ENCODE measurements around the gene PCGF3. TPM values are rescaled to one million over a fixed set of nuclear protein-coding genes. Genes with fewer than 3 reads are reported as not detected.

The PCGF3 gene
- total and polyA plus RNA-seq, 9 of the 15 experiments (the other 6 are each of a cell fraction or from before 2014, with no cell fraction given): 2.6 to 46.1 (median 20.3) TPM

DNA sequence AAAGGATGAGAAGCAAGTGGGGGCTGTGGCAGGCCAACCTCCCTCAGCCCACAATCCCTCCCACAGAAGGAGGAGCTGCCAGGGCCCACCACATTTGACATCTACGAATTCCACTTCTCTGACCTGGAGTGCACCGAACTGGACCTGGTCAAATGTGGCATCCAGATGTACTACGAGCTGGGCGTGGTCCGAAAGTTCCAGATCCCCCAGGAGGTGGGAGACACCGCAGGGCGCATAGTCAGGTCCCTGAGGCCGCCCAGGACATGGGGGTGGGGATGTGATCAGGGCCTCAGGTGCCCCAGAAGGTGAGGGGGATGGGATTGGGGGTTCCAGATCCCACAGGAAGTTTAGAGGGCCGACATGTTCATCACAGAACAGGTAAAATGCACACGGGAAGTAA is 45.2 kb upstream of the PCGF3 start:
- Histone ChIP-seq H3K36me3 (ENCODE audit: control insufficient read depth, insufficient read depth, low read length) (no peaks in the 10 kb centered on the region), H3K4me3 (no peak overlapping the region), H3K4me1 (replicated peaks in 1 of 2; ENCODE audit: control insufficient read depth in 2 of 2, insufficient read depth in 2 of 2, low read length in 2 of 2) (peaks cover 0 to 54% of the 10 kb centered on the region in 2 experiments; a peak in 2 of 5 replicates), H3K9me3 (replicated peaks; ENCODE audit: control insufficient read depth, insufficient read depth, low read depth, low read length) (peaks cover 3% of the 10 kb centered on the region; the same call in 1 of the 2 replicates), H2AFZ (ENCODE audit: low read depth, low read length) (no peak overlapping the region), H4K20me1 (replicated peaks; ENCODE audit: control insufficient read depth, insufficient read depth, low read length) (no peaks in the 10 kb centered on the region), H3K9ac (ENCODE audit: insufficient read depth in 1 of 2, low read depth in 2 of 2, low read length in 2 of 2) (no peak overlapping the region), H3K9me1 (ENCODE audit: control insufficient read depth, insufficient read depth, low read length) (no peaks in the 10 kb centered on the region), H3K27me3 (ENCODE audit: control insufficient read depth in 2 of 2, insufficient read depth in 2 of 2, low read length in 2 of 2) (peaks cover 15 to 44% of the 10 kb centered on the region in 2 experiments; a peak in 3 of 5 replicates), H3K4me2 (ENCODE audit: insufficient read depth, low read length) (no peak overlapping the region), H3K27ac (ENCODE audit: extremely low read depth, low read depth, low read length) (no peak overlapping the region), H3K79me2 (ENCODE audit: control insufficient read depth, insufficient read depth, low read length) (no peaks in the 10 kb centered on the region)
- ChIA-PET POLR2A (no interaction called here), CTCF (ENCODE audit: low intra/inter-chr PET ratio) (no interaction called here)
- TF ChIP-seq USF1 (CRISPR knock-in tag; IDR thresholded peaks at IDR 0.05): no peak
- no peak for TF ChIP-seq NELFE (IDR thresholded peaks at IDR 0.05; ENCODE audit: insufficient read depth, insufficient read length)
- no peak for TF ChIP-seq ZNF140 (CRISPR knock-in tag; IDR thresholded peaks at IDR 0.05)
- TF ChIP-seq ZNF609 (CRISPR knock-in tag; IDR thresholded peaks at IDR 0.05; ENCODE audit: borderline replicate concordance): no peak
- no peak for TF ChIP-seq MYC (IDR thresholded peaks at IDR 0.05; ENCODE audit: low read depth, low read length)
- TF ChIP-seq MYC (CRISPR knock-in tag; IDR thresholded peaks at IDR 0.05; ENCODE audit: borderline replicate concordance, low read depth): no peak
- no peak for TF ChIP-seq DNMT1 (IDR thresholded peaks at IDR 0.05)
- no peak for TF ChIP-seq ZNF583 (CRISPR knock-in tag; IDR thresholded peaks at IDR 0.05)
- TF ChIP-seq, protein P1, sequence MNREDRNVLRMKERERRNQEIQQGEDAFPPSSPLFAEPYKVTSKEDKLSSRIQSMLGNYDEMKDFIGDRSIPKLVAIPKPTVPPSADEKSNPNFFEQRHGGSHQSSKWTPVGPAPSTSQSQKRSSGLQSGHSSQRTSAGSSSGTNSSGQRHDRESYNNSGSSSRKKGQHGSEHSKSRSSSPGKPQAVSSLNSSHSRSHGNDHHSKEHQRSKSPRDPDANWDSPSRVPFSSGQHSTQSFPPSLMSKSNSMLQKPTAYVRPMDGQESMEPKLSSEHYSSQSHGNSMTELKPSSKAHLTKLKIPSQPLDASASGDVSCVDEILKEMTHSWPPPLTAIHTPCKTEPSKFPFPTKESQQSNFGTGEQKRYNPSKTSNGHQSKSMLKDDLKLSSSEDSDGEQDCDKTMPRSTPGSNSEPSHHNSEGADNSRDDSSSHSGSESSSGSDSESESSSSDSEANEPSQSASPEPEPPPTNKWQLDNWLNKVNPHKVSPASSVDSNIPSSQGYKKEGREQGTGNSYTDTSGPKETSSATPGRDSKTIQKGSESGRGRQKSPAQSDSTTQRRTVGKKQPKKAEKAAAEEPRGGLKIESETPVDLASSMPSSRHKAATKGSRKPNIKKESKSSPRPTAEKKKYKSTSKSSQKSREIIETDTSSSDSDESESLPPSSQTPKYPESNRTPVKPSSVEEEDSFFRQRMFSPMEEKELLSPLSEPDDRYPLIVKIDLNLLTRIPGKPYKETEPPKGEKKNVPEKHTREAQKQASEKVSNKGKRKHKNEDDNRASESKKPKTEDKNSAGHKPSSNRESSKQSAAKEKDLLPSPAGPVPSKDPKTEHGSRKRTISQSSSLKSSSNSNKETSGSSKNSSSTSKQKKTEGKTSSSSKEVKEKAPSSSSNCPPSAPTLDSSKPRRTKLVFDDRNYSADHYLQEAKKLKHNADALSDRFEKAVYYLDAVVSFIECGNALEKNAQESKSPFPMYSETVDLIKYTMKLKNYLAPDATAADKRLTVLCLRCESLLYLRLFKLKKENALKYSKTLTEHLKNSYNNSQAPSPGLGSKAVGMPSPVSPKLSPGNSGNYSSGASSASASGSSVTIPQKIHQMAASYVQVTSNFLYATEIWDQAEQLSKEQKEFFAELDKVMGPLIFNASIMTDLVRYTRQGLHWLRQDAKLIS (CRISPR knock-in tag; IDR thresholded peaks at IDR 0.05): no peak
- TF ChIP-seq ZFX (CRISPR knock-in tag; IDR thresholded peaks at IDR 0.05): no peak
- BruUV-seq (replicated peaks): no TSS peak
- ATAC-seq: no peak
- intact Hi-C loops (cut with micrococcal nuclease): no loop called here
- in situ Hi-C loops (cut with MboI): no loop called here
- WGBS (ENCODE audit: insufficient coverage, low coverage, missing lambda C conversion rate): 0% methylated on average over 9 of the region's 10 CpGs
- no peak for DNase-seq (ENCODE audit: extremely low read depth in 1 of 4, low spot score in 3 of 4)
- FAIRE-seq: no peak

Data from K562 (cell line).